HepG2 (cell line): ENCODE data around the gene TTLL13. TPM values are rescaled to one million over a fixed set of nuclear protein-coding genes. Genes with fewer than 3 reads are reported as not detected.

Experiments used
- BRF2 ChIP-seq: sonication (generic); formaldehyde crosslinking; IDR thresholded peaks from 2 replicates; pipeline ENCODE4 v1.8.1; 2022; ENCODE audit warnings: mild to moderate bottlenecking, missing genetic modification reagents
- CENPX ChIP-seq: sonication (generic); formaldehyde crosslinking; IDR thresholded peaks from 2 replicates; pipeline ENCODE4 v1.9.0; 2021; ENCODE audit warnings: mild to moderate bottlenecking, missing genetic modification reagents, moderate library complexity
- HOXA3 ChIP-seq: sonication (generic); formaldehyde crosslinking; IDR thresholded peaks from 2 replicates; pipeline ENCODE4 v1.5.0; 2020; ENCODE audit warnings: missing genetic modification reagents
- MAZ ChIP-seq, 2 experiments: sonication (generic) in 1 of 2; formaldehyde crosslinking in 1 of 2; IDR thresholded peaks; 2 replicates each; pipeline versions ENCODE4 v1.5.0 to v1.6.1; 2012 to 2020; ENCODE audit warnings: low read depth in 2 of 2, mild to moderate bottlenecking in 2 of 2, borderline replicate concordance in 1 of 2, improper control_type of control experiment in 1 of 2, low read length in 1 of 2, missing genetic modification reagents in 1 of 2, moderate library complexity in 1 of 2
- PRDM10 ChIP-seq: sonication (generic); formaldehyde crosslinking; IDR thresholded peaks from 2 replicates; pipeline ENCODE4 v1.4.0; 2020; ENCODE audit warnings: low read depth, missing genetic modification reagents
- SATB2 ChIP-seq: sonication (generic); formaldehyde crosslinking; IDR thresholded peaks from 2 replicates; pipeline ENCODE4 v1.5.0; 2020; ENCODE audit warnings: missing genetic modification reagents
- SRF ChIP-seq: IDR thresholded peaks from 2 replicates; pipeline ENCODE4 v1.6.1; 2011; ENCODE audit warnings: mild to moderate bottlenecking, low read depth, low read length, moderate library complexity
- TAF1 ChIP-seq: sonication (generic); formaldehyde crosslinking; IDR thresholded peaks from 2 replicates; pipeline ENCODE4 v1.4.0; 2020; ENCODE audit warnings: missing genetic modification reagents
- ZBTB3 ChIP-seq: sonication (generic); formaldehyde crosslinking; IDR thresholded peaks from 2 replicates; pipeline ENCODE4 v1.4.0; 2020; ENCODE audit warnings: low read depth, mild to moderate bottlenecking, moderate library complexity, missing genetic modification reagents, borderline replicate concordance
- ZBTB39 ChIP-seq: sonication (generic); formaldehyde crosslinking; IDR thresholded peaks from 2 replicates; pipeline ENCODE4 v1.5.0; 2020; ENCODE audit warnings: missing genetic modification reagents
- ZFP82 ChIP-seq: sonication (generic); formaldehyde crosslinking; IDR thresholded peaks from 2 replicates; pipeline ENCODE4 v1.5.1; 2020; ENCODE audit warnings: mild to moderate bottlenecking, missing genetic modification reagents, borderline replicate concordance
- ZHX1 ChIP-seq: sonication (generic); formaldehyde crosslinking; IDR thresholded peaks from 2 replicates; pipeline ENCODE4 v1.8.1; 2022; ENCODE audit warnings: low read depth, mild to moderate bottlenecking, missing genetic modification reagents
- ZNF205 ChIP-seq: IDR thresholded peaks from 2 replicates; pipeline ENCODE4 v1.6.1; 2018; ENCODE audit warnings: missing biosample characterization, missing genetic modification reagents
- ZNF546 ChIP-seq: sonication (generic); formaldehyde crosslinking; conservative IDR thresholded peaks from 2 replicates; pipeline ENCODE4 v1.8.1; 2023; ENCODE audit warnings: mild to moderate bottlenecking, missing genetic modification reagents
- ZNF558 ChIP-seq: sonication (generic); formaldehyde crosslinking; IDR thresholded peaks from 2 replicates; pipeline ENCODE4 v1.9.0; 2022; ENCODE audit warnings: mild to moderate bottlenecking, missing genetic modification reagents, borderline replicate concordance
- ZNF563 ChIP-seq: sonication (generic); formaldehyde crosslinking; IDR thresholded peaks from 2 replicates; pipeline ENCODE4 v1.8.0; 2022; ENCODE audit warnings: mild to moderate bottlenecking, moderate library complexity, missing genetic modification reagents
- ZNF766 ChIP-seq: sonication (generic); formaldehyde crosslinking; IDR thresholded peaks from 2 replicates; pipeline ENCODE4 v1.5.0; 2020; ENCODE audit warnings: missing genetic modification reagents, borderline replicate concordance
- ZSCAN20 ChIP-seq: sonication (generic); formaldehyde crosslinking; IDR thresholded peaks from 2 replicates; pipeline ENCODE4 v1.4.0; 2020; ENCODE audit warnings: missing genetic modification reagents, mild to moderate bottlenecking, borderline replicate concordance
- polyA plus RNA-seq, 8 experiments: library from polyadenylated mRNA; depleted of rRNA in 3 of 8; stranded (reverse) in 7 of 8; unstranded in 1 of 8; fragments of >200 nt; fragmentation: Illumina TruSeq in 4 of 8; extraction: Trizol in 4 of 8; gene quantifications; 2 replicates each; pipeline versions ENCODE4 v1.2.1 to v1.2.3, GENCODE V29; 2011 to 2016; ENCODE audit warnings: low read depth in 4 of 8, missing spikeins in 1 of 8, mixed read lengths in 1 of 8; ENCODE audit not compliant: insufficient read depth in 1 of 8
- total RNA-seq, 5 experiments: library from RNA; depleted of rRNA; stranded (reverse); fragments of >200 nt; fragmentation: Illumina TruSeq; extraction: Trizol; gene quantifications; 2 replicates each; pipeline ENCODE4 v1.2.3, GENCODE V29; 2016; ENCODE audit warnings: low read depth in 1 of 5

Gene TTLL13
- total and polyA plus RNA-seq, 2 of the 13 experiments (the other 11 are each of a cell fraction or from before 2014, with no cell fraction given), result 0.07 to 0.29 TPM

GRCh38 chr15:90233387-90234095, 15.8 kb upstream of the TTLL13 start, which contains the start of gene CIB1 (continued):
- TF ChIP-seq SRF (0 out of 2 replicates have a peak, but pooled peaks have one; percentile 19), HOXA3 (peak; percentile 19), ZHX1 (CRISPR knock-in tag) (0 out of 2 replicates have a peak, but pooled peaks have one; percentile 9), ZBTB3 (no peak), ZBTB39 (CRISPR knock-in tag) (no peak), ZFP82 (no peak), PRDM10 (CRISPR knock-in tag) (no peak), SATB2 (CRISPR knock-in tag) (0 out of 2 replicates have a peak, but pooled peaks have one; percentile 19), ZNF563 (CRISPR knock-in tag) (no peak; the same call in 1 of the 2 replicates), ZSCAN20 (CRISPR knock-in tag) (0 out of 2 replicates have a peak, but pooled peaks have one; percentile 56), TAF1 (CRISPR knock-in tag) (peak; percentile 69), ZNF766 (CRISPR knock-in tag) (no peak), ZNF558 (CRISPR knock-in tag) (no peak), ZNF546 (no peak), MAZ (IDR thresholded peaks at IDR 0.05; ENCODE audit: borderline replicate concordance, low read depth, low read length) (peak; percentile 82; the same call in 1 of the 2 replicates), MAZ (CRISPR knock-in tag; IDR thresholded peaks at IDR 0.05; ENCODE audit: low read depth) (peak; percentile 85), CENPX (CRISPR knock-in tag) (no peak), BRF2 (no peak), ZNF205 (CRISPR knock-in tag) (peak; percentile 22; the same call in 1 of the 2 replicates)
